Skeletal muscle tissue (tissue), 4 donors: ENCODE results near the gene OR10G3. TPM values are rescaled to one million over a fixed set of nuclear protein-coding genes. Genes with fewer than 3 reads are reported as not detected.
"Not testable (repeated sequence)": the region's sequence is repeated elsewhere in the genome, so short reads cannot be mapped to it uniquely, and the experiment has no call there.

Experiments used
- H3K27ac ChIP-seq: one replicate; pipeline ENCODE4 v1.7.0; 2013; ENCODE audit warnings: mild to moderate bottlenecking, low read depth, low read length, inconsistent platforms
- H3K27me3 ChIP-seq, 3 donors: one replicate each; pipeline ENCODE4 v1.7.0; 2013; ENCODE audit warnings: low read length in 3 of 3; ENCODE audit not compliant: control insufficient read depth in 3 of 3, insufficient read depth in 3 of 3
- H3K36me3 ChIP-seq, 3 donors: one replicate each; pipeline ENCODE4 v1.7.0; 2013; ENCODE audit warnings: low read length in 3 of 3; ENCODE audit not compliant: control insufficient read depth in 3 of 3, insufficient read depth in 3 of 3
- H3K4me1 ChIP-seq, 3 donors: one replicate each; pipeline ENCODE4 v1.7.0; 2013; ENCODE audit warnings: low read length in 3 of 3, mild to moderate bottlenecking in 3 of 3; ENCODE audit not compliant: control insufficient read depth in 3 of 3, insufficient read depth in 3 of 3
- H3K4me3 ChIP-seq, 3 donors: one replicate each; pipeline ENCODE4 v1.7.0; 2013; ENCODE audit warnings: low read length in 3 of 3
- H3K9ac ChIP-seq, 3 donors: one replicate each; pipeline ENCODE4 v1.7.0; 2013; ENCODE audit warnings: low read length in 3 of 3, mild to moderate bottlenecking in 3 of 3, moderate library complexity in 2 of 3, low read depth in 1 of 3
- H3K9me3 ChIP-seq, 3 donors: one replicate each; pipeline ENCODE4 v1.7.0; 2013; ENCODE audit warnings: low read length in 3 of 3; ENCODE audit not compliant: control insufficient read depth in 3 of 3
- total RNA-seq: library from RNA; depleted of rRNA; stranded (reverse); fragments of >200 nt; gene quantifications from one replicate; pipeline ENCODE4 v1.2.3, GENCODE V29; 2014
- donor health status: Osteomylitis.

Gene OR10G3
- not detected for total RNA-seq

DNA sequence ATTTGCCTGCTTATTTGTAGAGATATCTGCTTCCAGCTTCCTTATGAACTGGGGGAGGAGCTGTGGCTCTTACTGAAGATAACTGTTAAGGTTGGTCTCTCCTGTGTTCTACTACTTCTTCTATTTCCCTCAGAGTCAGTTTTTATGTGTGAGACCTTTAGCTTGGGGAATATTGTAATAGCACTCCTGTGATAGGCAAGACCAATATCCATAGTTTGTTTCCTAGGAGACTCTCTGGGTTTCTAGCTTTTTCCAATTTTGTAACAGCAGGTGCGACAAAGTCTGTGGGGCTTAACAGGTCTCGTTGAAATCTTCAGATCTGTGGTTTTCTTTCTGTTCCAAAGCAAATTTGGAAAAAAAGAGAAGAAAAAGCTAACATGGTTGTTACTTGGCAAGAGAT, at the start of gene OR10G3:
TSS of gene OR10G3 (minus strand) at position 101 of the 400 bp plus-strand sequence. CDS start 9,332 bp downstream, outside the sequence.
- Histone ChIP-seq H3K4me3 (no peak within 1 kb of the TSS), H3K9me3 (no peaks in the 10 kb centered on the region), H3K27me3 (no peaks in the 10 kb centered on the region), H3K4me1 (no peaks in the 10 kb centered on the region), H3K27ac (no peak within 1 kb of the TSS), H3K36me3 (no peaks in the 10 kb centered on the region), H3K9ac (no peak within 1 kb of the TSS)

GRCh38 chr14:21626491-21627230, 46.8 kb upstream of the OR10G3 start:
- no peak overlapping the region for H3K4me3 ChIP-seq
- no peaks in the 10 kb centered on the region for H3K27me3 ChIP-seq
- no peaks in the 10 kb centered on the region for H3K9me3 ChIP-seq
- H3K27ac ChIP-seq = no peak overlapping the region
- no peaks in the 10 kb centered on the region for H3K4me1 ChIP-seq
- H3K36me3 ChIP-seq = no peaks in the 10 kb centered on the region
- H3K9ac ChIP-seq = no peak overlapping the region

- Histone ChIP-seq H3K4me3 (no peak overlapping the region), H3K9me3 (no peaks in the 10 kb centered on the region), H3K27me3 (no peaks in the 10 kb centered on the region), H3K27ac (no peak overlapping the region), H3K9ac (no peak overlapping the region), H3K4me1 (no peaks in the 10 kb centered on the region), H3K36me3 (no peaks in the 10 kb centered on the region)
Measured at GRCh38 chr14:21617614-21618013, 37.7 kb upstream of the OR10G3 start.

GRCh38 chr14:21614240-21614639, 34.4 kb upstream of the OR10G3 start:
- Histone ChIP-seq H3K27me3 (no peaks in the 10 kb centered on the region), H3K36me3 (no peaks in the 10 kb centered on the region), H3K9me3 (no peaks in the 10 kb centered on the region), H3K27ac (no peak overlapping the region), H3K9ac (no peak overlapping the region), H3K4me3 (no peak overlapping the region), H3K4me1 (no peaks in the 10 kb centered on the region)

- no peaks in the 10 kb centered on the region for H3K9me3 ChIP-seq
- H3K36me3 ChIP-seq = no peaks in the 10 kb centered on the region
- H3K9ac ChIP-seq = no peak overlapping the region
- no peaks in the 10 kb centered on the region for H3K4me1 ChIP-seq
- H3K27ac ChIP-seq = no peak overlapping the region
- no peaks in the 10 kb centered on the region for H3K27me3 ChIP-seq
- no peak overlapping the region for H3K4me3 ChIP-seq
Measured at GRCh38 chr14:21612324-21612723, 32.4 kb upstream of the OR10G3 start.

- H3K4me1 ChIP-seq, H3K4me3 ChIP-seq, H3K36me3 ChIP-seq, H3K9me3 ChIP-seq, H3K27me3 ChIP-seq, H3K9ac ChIP-seq, H3K27ac ChIP-seq: not testable (repeated sequence)
Measured at GRCh38 chr14:21602181-21602580, 22.3 kb upstream of the OR10G3 start.

GRCh38 chr14:21589317-21589716, 9.4 kb upstream of the OR10G3 start:
- Histone ChIP-seq H3K27ac (no peak overlapping the region), H3K9me3 (peaks cover 0 to 3% (median 0%) of the 10 kb centered on the region in 3 donors), H3K36me3 (no peaks in the 10 kb centered on the region), H3K27me3 (no peaks in the 10 kb centered on the region), H3K4me1 (no peaks in the 10 kb centered on the region), H3K4me3 (no peak overlapping the region), H3K9ac (no peak overlapping the region)

- H3K36me3 ChIP-seq = no peaks in the 10 kb centered on the region
- H3K27me3 ChIP-seq = no peaks in the 10 kb centered on the region
- H3K9ac ChIP-seq = no peak overlapping the region
- no peaks in the 10 kb centered on the region for H3K4me1 ChIP-seq
- no peak overlapping the region for H3K27ac ChIP-seq
- H3K4me3 ChIP-seq = no peak overlapping the region
- no peaks in the 10 kb centered on the region for H3K9me3 ChIP-seq
Measured at GRCh38 chr14:21575661-21576060, 4.2 kb downstream of the OR10G3 start.

GRCh38 chr14:21572604-21573003, 7.3 kb downstream of the OR10G3 start:
- H3K4me3 ChIP-seq = no peak overlapping the region
- H3K36me3 ChIP-seq = no peaks in the 10 kb centered on the region
- no peaks in the 10 kb centered on the region for H3K9me3 ChIP-seq
- peaks cover 4 to 9% (median 5%) of the 10 kb centered on the region in 3 donors for H3K27me3 ChIP-seq
- no peaks in the 10 kb centered on the region for H3K4me1 ChIP-seq
- no peak overlapping the region for H3K27ac ChIP-seq
- no peak overlapping the region for H3K9ac ChIP-seq

DNA sequence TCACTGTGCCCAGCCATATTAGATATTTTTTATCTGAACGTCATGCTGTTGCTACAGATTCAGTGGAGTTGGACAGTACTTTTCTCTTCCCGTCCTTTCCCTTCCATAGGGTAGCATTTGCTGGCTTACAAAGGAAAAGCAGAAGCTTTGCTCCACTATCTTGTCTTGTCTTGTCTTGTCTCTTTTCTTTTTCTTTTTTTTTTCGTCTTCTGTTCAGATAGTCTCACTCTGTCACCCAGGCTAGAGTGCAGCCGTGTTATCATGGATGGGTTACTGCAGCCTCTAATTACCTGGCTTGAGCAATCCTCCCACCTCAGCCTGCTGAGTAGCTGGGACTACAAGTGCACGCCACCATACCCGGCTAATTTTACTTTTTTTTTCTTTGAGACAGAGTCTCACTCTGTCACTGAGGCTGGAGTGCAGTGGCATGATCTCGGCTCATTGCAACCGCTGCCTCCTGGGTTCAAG, 21.1 kb downstream of the OR10G3 start:
- no peak overlapping the region for H3K9ac ChIP-seq
- H3K4me3 ChIP-seq = no peak overlapping the region
- peaks cover 3 to 4% (median 4%) of the 10 kb centered on the region in 3 donors for H3K4me1 ChIP-seq
- H3K27ac ChIP-seq = no peak overlapping the region
- H3K36me3 ChIP-seq = no peaks in the 10 kb centered on the region
- H3K9me3 ChIP-seq = no peaks in the 10 kb centered on the region
- H3K27me3 ChIP-seq = no peaks in the 10 kb centered on the region
